SK-N-SH (cell line): ENCODE measurements around the gene CLDND1. TPM values are rescaled to one million over a fixed set of nuclear protein-coding genes. Genes with fewer than 3 reads are reported as not detected.

Experiments used
- CTCF ChIA-PET: fragments of 300-600, 350-600 bp; formaldehyde crosslinking; extraction: SDS; loops from one replicate; lab custom pipeline; 2021; lab: Yijun Ruan, JAX
- POLR2A ChIA-PET: fragments of 350-600 bp; sonication (Branson Sonifier 250); formaldehyde crosslinking; extraction: SDS; loops from one replicate; lab custom pipeline; 2020; ENCODE audit warnings: antibody characterized with exemption, inconsistent platforms; lab: Yijun Ruan, JAX
- DNase-seq: peaks from one replicate; pipeline ENCODE4 v3.0.0; 2012
- H2AFZ ChIP-seq: fragments of 200-600 bp; sonication (generic); 2 replicates; pipeline ENCODE4 v1.8.1; 2016; ENCODE audit warnings: antibody characterized with exemption, mild to moderate bottlenecking, low read depth
- H3F3A ChIP-seq: fragments of 200-600 bp; sonication (generic); replicated peaks from 2 replicates; pipeline ENCODE3; 2016; ENCODE audit warnings: antibody characterized with exemption, mild to moderate bottlenecking; ENCODE audit not compliant: insufficient read depth
- H3K27ac ChIP-seq, 2 experiments: fragments of 200-500 bp in 1 of 2; fragments of 200-600 bp in 1 of 2; sonication (Bioruptor generic) in 1 of 2; sonication (generic), shearing (Covaris generic) in 1 of 2; 2 replicates each; pipeline versions ENCODE4 v1.5.1 to v1.6.1; 2014 to 2016; ENCODE audit warnings: low read depth in 2 of 2, inconsistent platforms in 1 of 2, low read length in 1 of 2, mild to moderate bottlenecking in 1 of 2, mixed read lengths in 1 of 2
- H3K27me3 ChIP-seq: fragments of 200-600 bp; sonication (generic), shearing (Covaris generic); 2 replicates; pipeline ENCODE4 v1.6.1; 2016; ENCODE audit warnings: mixed run types; ENCODE audit not compliant: insufficient read depth
- H3K36me3 ChIP-seq, 2 experiments: fragments of 200-500 bp in 1 of 2; fragments of 200-600 bp in 1 of 2; sonication (Bioruptor generic) in 1 of 2; sonication (generic) in 1 of 2; replicated peaks in 1 of 2; 2 replicates each; pipeline versions ENCODE3 to v1.5.1; 2014 to 2016; ENCODE audit warnings: low read length in 1 of 2, mild to moderate bottlenecking in 1 of 2; ENCODE audit not compliant: insufficient read depth in 2 of 2, control insufficient read depth in 1 of 2
- H3K4me1 ChIP-seq, 2 experiments: fragments of 200-500 bp in 1 of 2; fragments of 200-600 bp in 1 of 2; sonication (Bioruptor generic) in 1 of 2; sonication (generic), shearing (Covaris generic) in 1 of 2; 2 replicates each; pipeline versions ENCODE4 v1.5.1 to v1.6.1; 2014 to 2016; ENCODE audit warnings: low read depth in 1 of 2, low read length in 1 of 2, mixed run types in 1 of 2; ENCODE audit not compliant: insufficient read depth in 2 of 2, control insufficient read depth in 1 of 2
- H3K4me2 ChIP-seq: fragments of 200-600 bp; sonication (generic), shearing (Covaris generic); 2 replicates; pipeline ENCODE4 v1.6.1; 2017; ENCODE audit warnings: mixed run types
- H3K4me3 ChIP-seq, 2 experiments: fragments of 200-500 bp in 1 of 2; fragments of 200-600 bp in 1 of 2; sonication (Bioruptor generic) in 1 of 2; sonication (generic), shearing (Covaris generic) in 1 of 2; 2 replicates each; pipeline versions ENCODE4 v1.5.1 to v1.8.1; 2014 to 2016; ENCODE audit warnings: low read depth in 2 of 2, inconsistent platforms in 1 of 2, low read length in 1 of 2, mild to moderate bottlenecking in 1 of 2, mixed read lengths in 1 of 2, moderate library complexity in 1 of 2
- H3K79me2 ChIP-seq: fragments of 200-600 bp; sonication (generic); 2 replicates; pipeline ENCODE4 v1.8.1; 2017; ENCODE audit warnings: mild to moderate bottlenecking; ENCODE audit not compliant: insufficient read depth
- H3K9ac ChIP-seq: fragments of 200-600 bp; sonication (generic); 2 replicates; pipeline ENCODE4 v1.6.1; 2017; ENCODE audit warnings: mixed run types
- H3K9me2 ChIP-seq: fragments of 200-600 bp; sonication (generic); 2 replicates; pipeline ENCODE4 v1.6.1; 2017; ENCODE audit warnings: mixed run types
- H3K9me3 ChIP-seq: fragments of 200-600 bp; sonication (generic); 2 replicates; pipeline ENCODE4 v1.6.1; 2017; ENCODE audit warnings: mixed run types, mild to moderate bottlenecking, moderate library complexity
- H4K20me1 ChIP-seq: fragments of 200-600 bp; sonication (generic); 2 replicates; pipeline ENCODE4 v1.6.1; 2017; ENCODE audit warnings: mild to moderate bottlenecking, mixed run types; ENCODE audit not compliant: insufficient read depth
- CHD2 ChIP-seq: fragments of 150-350 bp; IDR thresholded peaks from 2 replicates; pipeline ENCODE4 v1.6.1; 2018; ENCODE audit warnings: low read length; ENCODE audit not compliant: partially characterized antibody
- ELF1 ChIP-seq: IDR thresholded peaks from 2 replicates; pipeline ENCODE4 v1.4.0; 2012
- EP300 ChIP-seq, 2 experiments: IDR thresholded peaks; 2 replicates each; pipeline versions ENCODE4 v1.4.0 to v1.6.1; 2012; ENCODE audit warnings: borderline replicate concordance in 1 of 2, low read depth in 1 of 2, low read length in 1 of 2
- EZH2phosphoT487 ChIP-seq: fragments of 200-600 bp; sonication (generic); IDR thresholded peaks from 2 replicates; pipeline ENCODE4 v1.6.1; 2017; ENCODE audit warnings: low read depth, mixed run types, mild to moderate bottlenecking, antibody characterized with exemption, moderate library complexity, borderline replicate concordance
- GATA2 ChIP-seq: sonication (generic); formaldehyde crosslinking; IDR thresholded peaks from 2 replicates; pipeline ENCODE4 v1.5.0; 2020; ENCODE audit warnings: mild to moderate bottlenecking, missing genetic modification reagents
- JUND ChIP-seq: IDR thresholded peaks from 2 replicates; pipeline ENCODE4 v1.4.0; 2012
- NFIC ChIP-seq: IDR thresholded peaks from 2 replicates; pipeline ENCODE4 v1.4.0; 2012; ENCODE audit warnings: borderline replicate concordance
- RCOR1 ChIP-seq: fragments of 150-350 bp; IDR thresholded peaks from 2 replicates; pipeline ENCODE4 v1.6.1; 2017; ENCODE audit warnings: antibody characterized with exemption, low read length
- RFX5 ChIP-seq: IDR thresholded peaks from 2 replicates; pipeline ENCODE4 v1.6.1; 2012; ENCODE audit warnings: mild to moderate bottlenecking, improper control_type of control experiment, low read length
- TCF12 ChIP-seq: IDR thresholded peaks from 2 replicates; pipeline ENCODE4 v1.4.0; 2012
- YY1 ChIP-seq: IDR thresholded peaks from 2 replicates; pipeline ENCODE4 v1.4.0; 2012; ENCODE audit warnings: low read depth, mild to moderate bottlenecking
- WGBS: methylation state at CpG from one replicate; pipeline ENCODE4 v1.1.6; 2017; ENCODE audit warnings: low lambda C conversion rate; 5-methylcytosine and 5-hydroxymethylcytosine counted together
- polyA plus RNA-seq, 3 experiments: library from polyadenylated mRNA; depleted of rRNA; stranded (reverse); fragments of >200 nt; gene quantifications; 2 replicates each; pipeline ENCODE4 v1.2.3, GENCODE V29; 2012
- TF ChIP-seq, protein P1 (sequence below): IDR thresholded peaks from 2 replicates; pipeline ENCODE4 v1.4.0; 2012; ENCODE audit warnings: low read depth, borderline replicate concordance
- TF ChIP-seq, protein P2 (sequence below): IDR thresholded peaks from 2 replicates; pipeline ENCODE4 v1.4.0; 2012; ENCODE audit warnings: low read depth, borderline replicate concordance

CLDND1 gene
- polyA plus RNA-seq, 1 of the 3 experiments (the other 2 are of a cell fraction) = 110 TPM

GRCh38 chr3:98501270-98501669 is 21.4 kb downstream of the CLDND1 start:
- 28% methylated on average over 4 of the region's 4 CpGs for WGBS
- ChIA-PET CTCF (no interaction called here), POLR2A (no interaction called here)
- no peaks in the 10 kb centered on the region; a peak in 1 of 4 replicates for H3K4me1 ChIP-seq
- no peak for TF ChIP-seq EZH2phosphoT487
- no peak for TF ChIP-seq TCF12
- TF ChIP-seq GATA2 = no peak
- TF ChIP-seq EP300 (IDR thresholded peaks at IDR 0.05; ENCODE audit: borderline replicate concordance in 1 of 2, low read depth in 1 of 2, low read length in 1 of 2) = no peak
- TF ChIP-seq ELF1 = no peak
- no peak for TF ChIP-seq JUND
- no peak for TF ChIP-seq RFX5
- TF ChIP-seq, protein P1, sequence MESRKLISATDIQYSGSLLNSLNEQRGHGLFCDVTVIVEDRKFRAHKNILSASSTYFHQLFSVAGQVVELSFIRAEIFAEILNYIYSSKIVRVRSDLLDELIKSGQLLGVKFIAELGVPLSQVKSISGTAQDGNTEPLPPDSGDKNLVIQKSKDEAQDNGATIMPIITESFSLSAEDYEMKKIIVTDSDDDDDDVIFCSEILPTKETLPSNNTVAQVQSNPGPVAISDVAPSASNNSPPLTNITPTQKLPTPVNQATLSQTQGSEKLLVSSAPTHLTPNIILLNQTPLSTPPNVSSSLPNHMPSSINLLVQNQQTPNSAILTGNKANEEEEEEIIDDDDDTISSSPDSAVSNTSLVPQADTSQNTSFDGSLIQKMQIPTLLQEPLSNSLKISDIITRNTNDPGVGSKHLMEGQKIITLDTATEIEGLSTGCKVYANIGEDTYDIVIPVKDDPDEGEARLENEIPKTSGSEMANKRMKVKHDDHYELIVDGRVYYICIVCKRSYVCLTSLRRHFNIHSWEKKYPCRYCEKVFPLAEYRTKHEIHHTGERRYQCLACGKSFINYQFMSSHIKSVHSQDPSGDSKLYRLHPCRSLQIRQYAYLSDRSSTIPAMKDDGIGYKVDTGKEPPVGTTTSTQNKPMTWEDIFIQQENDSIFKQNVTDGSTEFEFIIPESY = no peak
- TF ChIP-seq, protein P2, sequence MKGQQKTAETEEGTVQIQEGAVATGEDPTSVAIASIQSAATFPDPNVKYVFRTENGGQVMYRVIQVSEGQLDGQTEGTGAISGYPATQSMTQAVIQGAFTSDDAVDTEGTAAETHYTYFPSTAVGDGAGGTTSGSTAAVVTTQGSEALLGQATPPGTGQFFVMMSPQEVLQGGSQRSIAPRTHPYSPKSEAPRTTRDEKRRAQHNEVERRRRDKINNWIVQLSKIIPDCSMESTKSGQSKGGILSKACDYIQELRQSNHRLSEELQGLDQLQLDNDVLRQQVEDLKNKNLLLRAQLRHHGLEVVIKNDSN = no peak
- no peak overlapping the region for H3K4me3 ChIP-seq
- no peaks in the 10 kb centered on the region for H3K79me2 ChIP-seq
- no peak overlapping the region for H2AFZ ChIP-seq
- no peak overlapping the region for H3K4me2 ChIP-seq
- 0 out of 2 replicates have a peak, but pooled peaks cover 5% of the 10 kb centered on the region for H3K27me3 ChIP-seq
- no peak for DNase-seq
- no peaks in the 10 kb centered on the region for H3K9me2 ChIP-seq
- H3K9ac ChIP-seq = no peak overlapping the region
- no peaks in the 10 kb centered on the region for H3F3A ChIP-seq
- no peaks in the 10 kb centered on the region for H3K9me3 ChIP-seq
- H4K20me1 ChIP-seq = no peaks in the 10 kb centered on the region
- no peaks in the 10 kb centered on the region for H3K36me3 ChIP-seq
- no peak overlapping the region for H3K27ac ChIP-seq

GRCh38 chr3:98500019-98500418 is 22.7 kb downstream of the CLDND1 start:
- Histone ChIP-seq H3K9me3 (no peaks in the 10 kb centered on the region), H3K4me3 (no peak overlapping the region), H3F3A (no peaks in the 10 kb centered on the region), H3K9me2 (no peaks in the 10 kb centered on the region), H4K20me1 (no peaks in the 10 kb centered on the region), H3K27ac (no peak overlapping the region), H3K27me3 (0 out of 2 replicates have a peak, but pooled peaks cover 5% of the 10 kb centered on the region), H3K36me3 (no peaks in the 10 kb centered on the region), H2AFZ (no peak overlapping the region), H3K9ac (no peak overlapping the region), H3K4me1 (no peaks in the 10 kb centered on the region; a peak in 1 of 4 replicates), H3K79me2 (no peaks in the 10 kb centered on the region), H3K4me2 (no peak overlapping the region)
- no peak for DNase-seq
- ChIA-PET POLR2A (no interaction called here), CTCF (no interaction called here)
- 4% methylated on average over 4 of the region's 4 CpGs for WGBS
- no peak for TF ChIP-seq NFIC
- TF ChIP-seq YY1 = no peak
- TF ChIP-seq CHD2 = no peak
- TF ChIP-seq RCOR1 = no peak
